Forelimb muscle (tissue), 1 donor: Measurements from ENCODE around the gene LARGE1. TPM values are rescaled to one million over a fixed set of nuclear protein-coding genes. Genes with fewer than 3 reads are reported as not detected.

ENCODE experiments used
- DNase-seq: peaks from one replicate; pipeline ENCODE4 v3.0.0-alpha.2; 2013; ENCODE audit warnings: low read depth
- polyA plus RNA-seq: library from polyadenylated mRNA; unstranded; fragments of 120-200 nt; gene quantifications from one replicate; pipeline ENCODE4 v1.2.1, GENCODE V29; 2013; ENCODE audit not compliant: insufficient read length

The LARGE1 gene
- polyA plus RNA-seq, 1 donor = 7.7 TPM

- no peak for DNase-seq
Observed at GRCh38 chr22:33914131-33914530, 6.1 kb downstream of the LARGE1 start.

GRCh38 chr22:33913188-33913587 lies 7.1 kb downstream of the LARGE1 start:
- DNase-seq = no peak

- no peak for DNase-seq
Observed at GRCh38 chr22:33909911-33910310, 10.4 kb downstream of the LARGE1 start.

GRCh38 chr22:33909075-33909458 lies 11.2 kb downstream of the LARGE1 start:
- no peak for DNase-seq

GRCh38 chr22:33908171-33909074 lies 11.9 kb downstream of the LARGE1 start:
- DNase-seq = no peak

GRCh38 chr22:33906954-33907353 lies 13.3 kb downstream of the LARGE1 start:
- no peak for DNase-seq

- no peak for DNase-seq
Observed at GRCh38 chr22:33906475-33906874, 13.8 kb downstream of the LARGE1 start.

GRCh38 chr22:33903012-33903411 lies 17.3 kb downstream of the LARGE1 start:
- no peak for DNase-seq

GRCh38 chr22:33902073-33902472 lies 18.2 kb downstream of the LARGE1 start:
- DNase-seq = no peak

- no peak for DNase-seq
Observed at GRCh38 chr22:33898121-33898520, 22.2 kb downstream of the LARGE1 start.

GRCh38 chr22:33897448-33897835 lies 22.8 kb downstream of the LARGE1 start:
- DNase-seq = no peak

- no peak for DNase-seq
Observed at GRCh38 chr22:33896575-33897447, 23.5 kb downstream of the LARGE1 start.

- no peak for DNase-seq
Observed at GRCh38 chr22:33896154-33896553, 24.1 kb downstream of the LARGE1 start.

GRCh38 chr22:33895444-33895843 lies 24.8 kb downstream of the LARGE1 start:
- DNase-seq = no peak

GRCh38 chr22:33894515-33894914 lies 25.8 kb downstream of the LARGE1 start:
- no peak for DNase-seq

GRCh38 chr22:33894036-33894435 lies 26.2 kb downstream of the LARGE1 start:
- no peak for DNase-seq

GRCh38 chr22:33893512-33893911 lies 26.8 kb downstream of the LARGE1 start:
- DNase-seq = no peak

- DNase-seq = no peak
Observed at GRCh38 chr22:33891992-33892391, 28.3 kb downstream of the LARGE1 start.

GRCh38 chr22:33891455-33891854 lies 28.8 kb downstream of the LARGE1 start:
- no peak for DNase-seq

GRCh38 chr22:33889748-33890147 lies 30.5 kb downstream of the LARGE1 start:
- DNase-seq = no peak

GRCh38 chr22:33888821-33889220 lies 31.5 kb downstream of the LARGE1 start:
- no peak for DNase-seq

- no peak for DNase-seq
Observed at GRCh38 chr22:33887173-33887572, 33.1 kb downstream of the LARGE1 start.

- no peak for DNase-seq
Observed at GRCh38 chr22:33886696-33887095, 33.6 kb downstream of the LARGE1 start.
